Tibial nerve (tissue), 4 donors: ENCODE data around the gene ZMPSTE24. TPM values are rescaled to one million over a fixed set of nuclear protein-coding genes. Genes with fewer than 3 reads are reported as not detected.
"Not testable (repeated sequence)": the region's sequence is repeated elsewhere in the genome, so short reads cannot be mapped to it uniquely, and the experiment has no call there.

ENCODE experiments used
- DNase-seq, 2 donors: peaks; one replicate each; pipeline ENCODE4 v3.0.0-alpha.2; 2019; ENCODE audit warnings: low spot score in 2 of 2
- H3K27ac ChIP-seq, 4 donors: fragments of 200-600 bp; sonication (generic) in 3 of 4; one replicate each; pipeline ENCODE4 v1.5.1; 2017 to 2019; ENCODE audit warnings: mild to moderate bottlenecking in 1 of 4
- H3K27me3 ChIP-seq, 2 donors: fragments of 200-600 bp; sonication (generic) in 1 of 2; one replicate each; pipeline versions ENCODE4 v1.5.1 to v1.6.0; 2017 to 2019
- H3K36me3 ChIP-seq, 3 donors: fragments of 200-600 bp; sonication (generic); one replicate each; pipeline ENCODE4 v1.5.1; 2018 to 2019
- H3K4me1 ChIP-seq, 4 donors: fragments of 200-600 bp; sonication (generic) in 3 of 4; one replicate each; pipeline ENCODE4 v1.5.1; 2017 to 2019
- H3K4me3 ChIP-seq, 4 donors: fragments of 200-600 bp; sonication (generic) in 3 of 4; one replicate each; pipeline ENCODE4 v1.5.1; 2017 to 2019; ENCODE audit warnings: mild to moderate bottlenecking in 1 of 4, moderate library complexity in 1 of 4
- H3K9me3 ChIP-seq, 4 donors: fragments of 200-600 bp; sonication (generic) in 3 of 4; one replicate each; pipeline ENCODE4 v1.5.1; 2017 to 2019
- EP300 ChIP-seq, 2 donors: sonication (generic); formaldehyde crosslinking; IDR thresholded peaks; one replicate each; pipeline ENCODE4 v1.6.1; 2017; ENCODE audit warnings: antibody characterized with exemption in 2 of 2, mild to moderate bottlenecking in 1 of 2
- POLR2A ChIP-seq, 2 donors: fragments of 450-650 bp; IDR thresholded peaks; one replicate each; pipeline ENCODE4 v1.6.1; 2017; ENCODE audit warnings: antibody characterized with exemption in 2 of 2, mild to moderate bottlenecking in 2 of 2, moderate library complexity in 2 of 2
- WGBS, 2 donors: methylation state at CpG; one replicate each; pipeline ENCODE4 v1.1.5; 2018; 5-methylcytosine and 5-hydroxymethylcytosine counted together
- total RNA-seq, 4 donors: library from RNA; depleted of rRNA; stranded (reverse); fragments of >200 nt; gene quantifications; one replicate each; pipeline ENCODE4 v1.1.0, GENCODE V29; 2016
- TF ChIP-seq, protein P1 (sequence below), 5 experiments: fragments of 200-600 bp in 3 of 5; fragments of 450-650 bp in 2 of 5; sonication (generic) in 3 of 5; IDR thresholded peaks; one replicate each; pipeline ENCODE4 v1.5.1; 2016 to 2019; ENCODE audit warnings: antibody characterized with exemption in 5 of 5, mild to moderate bottlenecking in 3 of 5, moderate library complexity in 2 of 5

Gene ZMPSTE24
- 10 to 100 TPM; 27.0 to 51.1 (median 32.1) TPM for total RNA-seq

GRCh38 chr1:40257688-40258444 lies at the start of gene ZMPSTE24:
Gene ZMPSTE24, plus strand, starts transcription at chr1:40258236. Its CDS starts 36 bp downstream, at chr1:40258272.
- peak within 1 kb of the TSS; percentile 51 to 89 (median 65) for H3K4me3 ChIP-seq
- H3K4me1 ChIP-seq, result peaks cover 0 to 64% (median 25%) of the 10 kb centered on the region in 4 donors
- 0 to 1% methylated on average over 35 to 48 of the region's 48 CpGs for WGBS, 2 donors
- DNase-seq, result peak; percentile 85 to 90
- peak in 1 of 2 donors; percentile 69 for TF ChIP-seq POLR2A (IDR thresholded peaks at IDR 0.05)
- TF ChIP-seq, protein P1, sequence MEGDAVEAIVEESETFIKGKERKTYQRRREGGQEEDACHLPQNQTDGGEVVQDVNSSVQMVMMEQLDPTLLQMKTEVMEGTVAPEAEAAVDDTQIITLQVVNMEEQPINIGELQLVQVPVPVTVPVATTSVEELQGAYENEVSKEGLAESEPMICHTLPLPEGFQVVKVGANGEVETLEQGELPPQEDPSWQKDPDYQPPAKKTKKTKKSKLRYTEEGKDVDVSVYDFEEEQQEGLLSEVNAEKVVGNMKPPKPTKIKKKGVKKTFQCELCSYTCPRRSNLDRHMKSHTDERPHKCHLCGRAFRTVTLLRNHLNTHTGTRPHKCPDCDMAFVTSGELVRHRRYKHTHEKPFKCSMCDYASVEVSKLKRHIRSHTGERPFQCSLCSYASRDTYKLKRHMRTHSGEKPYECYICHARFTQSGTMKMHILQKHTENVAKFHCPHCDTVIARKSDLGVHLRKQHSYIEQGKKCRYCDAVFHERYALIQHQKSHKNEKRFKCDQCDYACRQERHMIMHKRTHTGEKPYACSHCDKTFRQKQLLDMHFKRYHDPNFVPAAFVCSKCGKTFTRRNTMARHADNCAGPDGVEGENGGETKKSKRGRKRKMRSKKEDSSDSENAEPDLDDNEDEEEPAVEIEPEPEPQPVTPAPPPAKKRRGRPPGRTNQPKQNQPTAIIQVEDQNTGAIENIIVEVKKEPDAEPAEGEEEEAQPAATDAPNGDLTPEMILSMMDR (IDR thresholded peaks at IDR 0.05), result peak in 2 of 5 experiments; percentile 37 to 41
- peak in 1 of 2 donors; percentile 85 for TF ChIP-seq EP300 (IDR thresholded peaks at IDR 0.05)
- H3K27ac ChIP-seq, result peak within 1 kb of the TSS; percentile 58 to 98 (median 95)
- H3K9me3 ChIP-seq, result no peaks in the 10 kb centered on the region
- H3K36me3 ChIP-seq, result peaks cover 0 to 33% (median 8%) of the 10 kb centered on the region in 3 donors
- no peaks in the 10 kb centered on the region for H3K27me3 ChIP-seq

GRCh38 chr1:40210511-40211204 lies 47.4 kb upstream of the ZMPSTE24 start:
- no peaks in the 10 kb centered on the region for H3K9me3 ChIP-seq
- TF ChIP-seq EP300 (IDR thresholded peaks at IDR 0.05) (no peak), POLR2A (IDR thresholded peaks at IDR 0.05) (no peak)
- TF ChIP-seq, protein P1 (IDR thresholded peaks at IDR 0.05), result no peak
- H3K27me3 ChIP-seq, result no peaks in the 10 kb centered on the region
- H3K4me1 ChIP-seq, result no peaks in the 10 kb centered on the region
- H3K36me3 ChIP-seq, result peaks cover 0 to 32% (median 3%) of the 10 kb centered on the region in 3 donors
- H3K4me3 ChIP-seq, result no peak overlapping the region
- WGBS, 2 donors, result 85 to 86% methylated on average over 3 of the region's 3 CpGs
- H3K27ac ChIP-seq, result no peak overlapping the region
- DNase-seq, result no peak

GRCh38 chr1:40218333-40218732 lies 39.7 kb upstream of the ZMPSTE24 start:
- no peaks in the 10 kb centered on the region for H3K9me3 ChIP-seq
- H3K27me3 ChIP-seq, result no peaks in the 10 kb centered on the region
- no peak overlapping the region for H3K4me3 ChIP-seq
- TF ChIP-seq EP300 (IDR thresholded peaks at IDR 0.05) (no peak), POLR2A (IDR thresholded peaks at IDR 0.05) (no peak)
- TF ChIP-seq, protein P1 (IDR thresholded peaks at IDR 0.05), result no peak
- no peaks in the 10 kb centered on the region for H3K4me1 ChIP-seq
- 94 to 96% methylated on average over 5 of the region's 5 CpGs for WGBS, 2 donors
- no peak for DNase-seq
- H3K36me3 ChIP-seq, result peaks cover 0 to 18% (median 0%) of the 10 kb centered on the region in 3 donors
- H3K27ac ChIP-seq, result no peak overlapping the region

DNA sequence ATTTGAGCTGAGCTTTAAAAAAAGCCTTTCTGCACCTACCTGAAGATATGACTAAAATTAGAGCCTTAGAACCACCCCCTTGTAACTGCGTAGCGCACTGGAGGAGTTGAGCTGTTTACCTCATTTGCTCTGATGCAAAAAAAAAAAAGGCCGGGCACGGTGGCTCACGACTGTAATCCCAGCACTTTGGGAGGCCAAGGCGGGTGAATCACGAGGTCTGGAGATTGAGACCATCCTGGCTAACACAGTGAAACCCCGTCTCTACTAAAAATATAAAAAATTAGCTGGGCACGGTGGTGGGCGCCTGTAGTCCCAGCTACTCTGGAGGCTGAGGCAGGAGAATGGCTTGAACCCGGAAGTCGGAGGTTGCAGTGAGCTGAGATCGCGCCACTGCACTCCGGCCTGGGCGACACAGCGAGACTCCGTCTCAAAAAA lies 36.5 kb upstream of the ZMPSTE24 start:
- WGBS, 2 donors, result 94 to 96% methylated on average over 18 of the region's 18 CpGs
- not testable (repeated sequence) for H3K9me3 ChIP-seq, H3K4me1 ChIP-seq, H3K27ac ChIP-seq, H3K27me3 ChIP-seq, H3K4me3 ChIP-seq, DNase-seq
- peaks cover 0 to 30% (median 0%) of the 10 kb centered on the region in 3 donors for H3K36me3 ChIP-seq

DNA sequence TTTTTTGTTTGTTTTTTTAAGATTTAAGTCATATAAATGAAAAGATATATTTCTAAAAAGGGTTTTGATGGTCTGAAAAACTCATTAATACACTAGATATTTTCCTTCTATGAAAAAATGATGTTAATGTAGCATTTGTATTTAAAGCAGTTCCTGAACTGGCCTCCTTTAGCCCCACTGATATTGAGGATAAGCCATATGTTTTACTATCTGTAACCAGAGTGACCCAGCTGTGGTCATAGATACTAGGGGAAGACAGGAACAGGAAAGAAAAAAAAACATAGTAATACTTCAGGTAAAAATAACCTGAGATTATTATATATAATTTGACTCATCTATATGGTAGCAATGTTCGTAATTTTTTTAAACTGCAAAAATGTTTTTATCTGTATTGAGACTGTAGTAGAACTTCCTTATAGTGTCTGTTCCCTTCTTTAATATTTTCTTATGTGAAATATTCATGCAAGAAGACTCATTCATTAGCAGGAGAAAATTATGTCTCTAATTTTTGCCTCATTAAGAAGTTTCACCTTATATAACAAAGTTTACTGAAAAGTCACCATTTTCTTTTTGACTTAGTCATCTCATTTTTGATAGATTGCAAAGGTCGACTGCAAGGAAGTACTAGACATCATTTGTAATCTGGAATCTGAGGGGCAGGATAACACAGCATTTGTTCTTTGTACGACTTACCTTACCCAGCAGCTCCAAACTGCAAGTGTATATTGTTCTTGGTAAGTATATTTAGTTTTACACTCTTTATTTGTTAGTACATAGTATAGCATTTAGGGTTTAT lies 35.9 kb upstream of the ZMPSTE24 start:
- Histone ChIP-seq H3K9me3 (no peaks in the 10 kb centered on the region), H3K27ac (no peak overlapping the region), H3K36me3 (peaks cover 0 to 31% (median 0%) of the 10 kb centered on the region in 3 donors), H3K4me1 (no peaks in the 10 kb centered on the region), H3K4me3 (no peak overlapping the region), H3K27me3 (no peaks in the 10 kb centered on the region)
- TF ChIP-seq POLR2A (IDR thresholded peaks at IDR 0.05) (no peak), EP300 (IDR thresholded peaks at IDR 0.05) (no peak)
- TF ChIP-seq, protein P1 (IDR thresholded peaks at IDR 0.05), result no peak
- 70 to 79% methylated on average over 3 of the region's 3 CpGs for WGBS, 2 donors
- DNase-seq, result no peak
